ENCODE measurements around the gene MTAP. TPM values are rescaled to one million over a fixed set of nuclear protein-coding genes. Genes with fewer than 3 reads are reported as not detected.

The MTAP gene
- total RNA-seq, 4 donors from 2014 or later = 3.6 to 65.8 (median 39.4) TPM

- Histone ChIP-seq H3K27me3 (no peaks in the 10 kb centered on the region), H3K4me1 (no peaks in the 10 kb centered on the region), H3K27ac (no peak overlapping the region), H3K9me3 (no peaks in the 10 kb centered on the region), H3K36me3 (no peaks in the 10 kb centered on the region), H3K4me3 (no peak overlapping the region)
- TF ChIP-seq CTCF (IDR thresholded peaks at IDR 0.05) (no peak), POLR2A (IDR thresholded peaks at IDR 0.05) (no peak)
- DNase-seq = no peak
- intact Hi-C loops (cut with DNase I; ENCODE audit: low total_unique reads) = no loop called here
These were observed 40.4 kb upstream of the MTAP start for GRCh38 chr9:21762064-21762463.

- no peak for DNase-seq
- Histone ChIP-seq H3K27ac (no peak overlapping the region), H3K4me3 (no peak overlapping the region), H3K4me1 (no peaks in the 10 kb centered on the region), H3K36me3 (no peaks in the 10 kb centered on the region), H3K27me3 (no peaks in the 10 kb centered on the region), H3K9me3 (no peaks in the 10 kb centered on the region)
- intact Hi-C loops (cut with DNase I; ENCODE audit: low total_unique reads) = no loop called here
- TF ChIP-seq CTCF (IDR thresholded peaks at IDR 0.05) (no peak), POLR2A (IDR thresholded peaks at IDR 0.05) (no peak)
These were observed 37.6 kb upstream of the MTAP start for GRCh38 chr9:21764846-21765245.

- no peaks in the 10 kb centered on the region for H3K4me1 ChIP-seq
- H3K36me3 ChIP-seq = no peaks in the 10 kb centered on the region
- intact Hi-C loops (cut with DNase I; ENCODE audit: low total_unique reads) = no loop called here
- no peaks in the 10 kb centered on the region for H3K9me3 ChIP-seq
- no peaks in the 10 kb centered on the region for H3K27me3 ChIP-seq
- no peak overlapping the region for H3K4me3 ChIP-seq
- TF ChIP-seq POLR2A (IDR thresholded peaks at IDR 0.05) = no peak
- DNase-seq = no peak
- no peak overlapping the region for H3K27ac ChIP-seq
These were observed 36.3 kb upstream of the MTAP start for GRCh38 chr9:21766096-21766495.

- no peak for DNase-seq
- H3K27ac ChIP-seq = no peak overlapping the region
- no peaks in the 10 kb centered on the region for H3K36me3 ChIP-seq
- H3K9me3 ChIP-seq = no peaks in the 10 kb centered on the region
- H3K4me3 ChIP-seq = no peak overlapping the region
- H3K27me3 ChIP-seq = no peaks in the 10 kb centered on the region
- TF ChIP-seq CTCF (IDR thresholded peaks at IDR 0.05) = no peak
- no peak for TF ChIP-seq POLR2A (IDR thresholded peaks at IDR 0.05)
- H3K4me1 ChIP-seq = no peaks in the 10 kb centered on the region
- intact Hi-C loops (cut with DNase I; ENCODE audit: low total_unique reads) = no loop called here
These were observed 31.4 kb upstream of the MTAP start for GRCh38 chr9:21770871-21771560.

- Histone ChIP-seq H3K27ac (no peak overlapping the region), H3K36me3 (no peaks in the 10 kb centered on the region), H3K9me3 (no peaks in the 10 kb centered on the region), H3K27me3 (no peaks in the 10 kb centered on the region), H3K4me3 (no peak overlapping the region), H3K4me1 (no peaks in the 10 kb centered on the region)
- DNase-seq = no peak
- intact Hi-C loops (cut with DNase I; ENCODE audit: low total_unique reads) = no loop called here
- TF ChIP-seq POLR2A (IDR thresholded peaks at IDR 0.05) (no peak), CTCF (IDR thresholded peaks at IDR 0.05) (no peak)
These were observed 24.7 kb upstream of the MTAP start for GRCh38 chr9:21777701-21778100.

GRCh38 chr9:21778304-21778703, 24.1 kb upstream of the MTAP start:
- no peak overlapping the region for H3K27ac ChIP-seq
- no peak for TF ChIP-seq POLR2A (IDR thresholded peaks at IDR 0.05)
- no peaks in the 10 kb centered on the region for H3K27me3 ChIP-seq
- no peaks in the 10 kb centered on the region for H3K36me3 ChIP-seq
- DNase-seq = no peak
- no peaks in the 10 kb centered on the region for H3K4me1 ChIP-seq
- H3K4me3 ChIP-seq = no peak overlapping the region
- intact Hi-C loops (cut with DNase I; ENCODE audit: low total_unique reads) = no loop called here
- no peaks in the 10 kb centered on the region for H3K9me3 ChIP-seq
